Esophagus squamous epithelium (tissue), 5 donors: ENCODE data around the gene HUNK. TPM values are rescaled to one million over a fixed set of nuclear protein-coding genes. Genes with fewer than 3 reads are reported as not detected.

Experiments
- DNase-seq: peaks from one replicate; lab custom pipeline; 2025; lab: John Stamatoyannopoulos, UW
- H3K27ac ChIP-seq, 4 donors: fragments of 200-600 bp; sonication (generic); one replicate each; pipeline ENCODE4 v1.5.1; 2016 to 2019; ENCODE audit warnings: mild to moderate bottlenecking in 1 of 4
- H3K27me3 ChIP-seq, 4 donors: fragments of 200-600 bp; sonication (generic); 1 replicate in 3 of 4; 2 replicates in 1 of 4; pipeline versions ENCODE4 v1.5.1 to v1.6.0; 2017 to 2021; ENCODE audit warnings: antibody characterized with exemption in 1 of 4
- H3K36me3 ChIP-seq, 3 donors: fragments of 200-600 bp; sonication (generic); one replicate each; pipeline ENCODE4 v1.5.1; 2016 to 2019
- H3K4me1 ChIP-seq, 3 donors: fragments of 200-600 bp; sonication (generic); one replicate each; pipeline ENCODE4 v1.5.1; 2017 to 2019
- H3K4me3 ChIP-seq, 4 donors: fragments of 200-600 bp; sonication (generic); 1 replicate in 3 of 4; 2 replicates in 1 of 4; pipeline ENCODE4 v1.5.1; 2016 to 2019; ENCODE audit warnings: mild to moderate bottlenecking in 2 of 4, moderate library complexity in 1 of 4
- H3K9me3 ChIP-seq, 3 donors: fragments of 200-600 bp; sonication (generic); one replicate each; pipeline ENCODE4 v1.5.1; 2016 to 2019
- POLR2A ChIP-seq, 4 donors: fragments of 450-650 bp; IDR thresholded peaks; one replicate each; pipeline ENCODE4 v1.6.1; 2017; ENCODE audit warnings: antibody characterized with exemption in 4 of 4, mild to moderate bottlenecking in 4 of 4, moderate library complexity in 3 of 4
- WGBS, 2 donors: methylation state at CpG; one replicate each; pipeline ENCODE4 v1.1.5; 2018; 5-methylcytosine and 5-hydroxymethylcytosine counted together
- intact Hi-C: fragments of 100-400 bp; cut with DNase I; formaldehyde crosslinking; loops from one replicate; pipeline ENCODE4 v1.15.0; 2022
- total RNA-seq, 4 donors: library from RNA; depleted of rRNA; stranded (reverse); fragments of >200 nt; gene quantifications; one replicate each; pipeline ENCODE4 v1.1.0, GENCODE V29; 2016
- TF ChIP-seq, protein P1 (sequence below), 6 experiments: fragments of 450-650 bp in 4 of 6; fragments of 200-600 bp in 2 of 6; sonication (generic) in 2 of 6; IDR thresholded peaks; one replicate each; pipeline ENCODE4 v1.5.1; 2016 to 2019; ENCODE audit warnings: antibody characterized with exemption in 6 of 6, mild to moderate bottlenecking in 4 of 6, moderate library complexity in 4 of 6
- donor health status: DM: yes; HTN: yes; CAD: no.

The HUNK gene
- total RNA-seq, 4 donors from 2014 or later: under 0.01 to 2.8 (median 0.42) TPM

DNA sequence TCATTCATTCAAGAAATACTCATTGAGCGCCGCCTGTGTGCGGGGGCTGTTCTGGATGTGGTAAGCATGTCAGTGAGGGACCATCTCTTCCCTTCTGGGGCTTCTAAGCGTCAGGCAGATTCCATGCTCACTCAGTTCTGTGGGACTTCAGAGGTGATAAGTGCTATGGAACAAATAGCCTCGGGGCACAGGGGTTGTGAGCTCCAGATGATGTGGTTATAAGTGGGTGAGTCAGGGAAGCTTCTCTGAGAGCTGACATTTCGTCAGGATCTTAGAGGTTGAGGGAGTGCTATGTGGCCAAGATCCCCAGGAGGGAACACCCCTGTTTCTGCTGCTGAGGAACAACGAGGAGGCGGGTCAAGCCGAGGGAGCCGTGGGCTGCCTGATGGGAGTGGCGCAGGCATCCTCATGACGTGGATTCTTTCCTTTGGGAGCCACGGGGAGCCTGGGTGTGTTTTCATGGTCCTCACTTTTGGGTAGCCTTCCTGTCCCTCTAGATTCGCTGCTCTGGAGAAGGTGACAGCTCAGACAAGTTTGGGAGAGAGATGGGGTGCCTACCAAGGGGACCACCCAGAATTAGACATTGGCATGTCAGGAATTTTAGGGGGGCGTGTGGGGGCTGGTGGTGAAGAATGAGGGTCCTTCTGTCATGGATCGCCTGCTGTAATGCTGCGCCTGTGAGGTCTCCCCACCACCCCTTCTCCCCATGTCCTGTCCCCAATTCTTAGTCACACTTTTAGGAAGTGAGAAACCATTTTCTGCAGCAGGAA, 38.5 kb downstream of the HUNK start:
- TF ChIP-seq POLR2A (IDR thresholded peaks at IDR 0.05): no peak
- TF ChIP-seq, protein P1, sequence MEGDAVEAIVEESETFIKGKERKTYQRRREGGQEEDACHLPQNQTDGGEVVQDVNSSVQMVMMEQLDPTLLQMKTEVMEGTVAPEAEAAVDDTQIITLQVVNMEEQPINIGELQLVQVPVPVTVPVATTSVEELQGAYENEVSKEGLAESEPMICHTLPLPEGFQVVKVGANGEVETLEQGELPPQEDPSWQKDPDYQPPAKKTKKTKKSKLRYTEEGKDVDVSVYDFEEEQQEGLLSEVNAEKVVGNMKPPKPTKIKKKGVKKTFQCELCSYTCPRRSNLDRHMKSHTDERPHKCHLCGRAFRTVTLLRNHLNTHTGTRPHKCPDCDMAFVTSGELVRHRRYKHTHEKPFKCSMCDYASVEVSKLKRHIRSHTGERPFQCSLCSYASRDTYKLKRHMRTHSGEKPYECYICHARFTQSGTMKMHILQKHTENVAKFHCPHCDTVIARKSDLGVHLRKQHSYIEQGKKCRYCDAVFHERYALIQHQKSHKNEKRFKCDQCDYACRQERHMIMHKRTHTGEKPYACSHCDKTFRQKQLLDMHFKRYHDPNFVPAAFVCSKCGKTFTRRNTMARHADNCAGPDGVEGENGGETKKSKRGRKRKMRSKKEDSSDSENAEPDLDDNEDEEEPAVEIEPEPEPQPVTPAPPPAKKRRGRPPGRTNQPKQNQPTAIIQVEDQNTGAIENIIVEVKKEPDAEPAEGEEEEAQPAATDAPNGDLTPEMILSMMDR (IDR thresholded peaks at IDR 0.05): no peak
- H3K27ac ChIP-seq: no peak overlapping the region
- H3K27me3 ChIP-seq: peaks cover 0 to 21% (median 0%) of the 10 kb centered on the region in 4 donors
- no peak for DNase-seq
- H3K4me3 ChIP-seq: no peak overlapping the region
- peaks cover 0 to 17% (median 10%) of the 10 kb centered on the region in 3 donors for H3K4me1 ChIP-seq
- WGBS, 2 donors: 66 to 83% methylated on average over 10 to 15 of the region's 17 CpGs
- no peaks in the 10 kb centered on the region for H3K9me3 ChIP-seq
- no peaks in the 10 kb centered on the region for H3K36me3 ChIP-seq
- intact Hi-C loops: no loop called here

DNA sequence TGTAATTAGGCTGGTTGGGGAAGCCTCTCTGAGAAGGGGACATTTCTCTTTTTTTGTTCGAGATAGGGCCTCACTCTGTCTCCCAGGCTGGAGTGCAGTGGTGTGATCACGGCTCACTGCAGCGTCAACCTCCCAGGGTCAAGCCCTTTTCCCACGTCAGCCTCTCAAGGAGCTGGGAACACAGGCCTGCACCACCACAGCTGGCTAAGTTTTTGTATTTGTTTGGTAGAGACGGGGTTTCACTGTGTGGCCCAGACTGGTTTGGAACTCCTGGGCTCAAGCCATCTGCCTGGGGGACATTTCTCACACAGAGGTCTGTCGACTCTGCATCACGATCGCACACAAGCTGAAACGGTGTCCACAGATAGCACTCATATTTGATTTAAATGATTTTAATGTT, 39.7 kb downstream of the HUNK start:
- Histone ChIP-seq H3K36me3 (no peaks in the 10 kb centered on the region), H3K4me1 (peaks cover 0 to 17% (median 10%) of the 10 kb centered on the region in 3 donors), H3K9me3 (no peaks in the 10 kb centered on the region), H3K4me3 (no peak overlapping the region), H3K27me3 (peaks cover 0 to 9% (median 0%) of the 10 kb centered on the region in 4 donors), H3K27ac (no peak overlapping the region)
- intact Hi-C loops: no loop called here
- TF ChIP-seq, protein P1 (IDR thresholded peaks at IDR 0.05): no peak
- no peak for DNase-seq
- WGBS, 2 donors: 67 to 80% methylated on average over 6 to 9 of the region's 9 CpGs

- Histone ChIP-seq H3K4me1 (peaks cover 0 to 13% (median 10%) of the 10 kb centered on the region in 3 donors), H3K4me3 (no peak overlapping the region), H3K27ac (no peak overlapping the region), H3K36me3 (no peaks in the 10 kb centered on the region), H3K9me3 (no peaks in the 10 kb centered on the region), H3K27me3 (peaks cover 0 to 6% (median 0%) of the 10 kb centered on the region in 4 donors)
- TF ChIP-seq POLR2A (IDR thresholded peaks at IDR 0.05): no peak
- TF ChIP-seq, protein P1 (IDR thresholded peaks at IDR 0.05): no peak
- no peak for DNase-seq
- intact Hi-C loops: no loop called here
- 71 to 82% methylated on average over 3 to 5 of the region's 5 CpGs for WGBS, 2 donors
Observed at GRCh38 chr21:31913182-31913608, 40.4 kb downstream of the HUNK start.

DNA sequence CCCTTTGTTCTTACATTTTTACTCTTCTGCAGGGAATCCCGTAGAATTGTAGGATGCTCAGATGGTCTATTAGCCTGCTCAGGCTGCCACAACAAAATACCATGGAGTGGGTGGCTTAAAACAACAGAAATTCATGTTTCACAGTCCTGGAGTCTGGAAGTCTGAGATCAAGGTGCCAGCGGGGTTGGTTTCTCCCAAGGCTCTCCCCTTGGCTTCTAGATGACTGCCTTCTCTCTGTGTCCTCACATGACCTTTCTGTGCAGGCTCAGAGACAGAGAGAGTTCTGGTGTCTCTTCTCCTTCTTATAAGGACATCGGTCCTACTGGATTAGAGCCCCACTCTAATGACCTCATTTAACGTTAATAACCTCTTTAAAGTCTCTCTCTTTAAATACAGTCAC, 41.7 kb downstream of the HUNK start:
- TF ChIP-seq POLR2A (IDR thresholded peaks at IDR 0.05): no peak
- TF ChIP-seq, protein P1 (IDR thresholded peaks at IDR 0.05): no peak
- H3K9me3 ChIP-seq: no peaks in the 10 kb centered on the region
- no peak overlapping the region for H3K27ac ChIP-seq
- no peak overlapping the region for H3K4me3 ChIP-seq
- intact Hi-C loops: no loop called here
- peaks cover 0 to under 1% (median 0%) of the 10 kb centered on the region in 3 donors for H3K4me1 ChIP-seq
- H3K27me3 ChIP-seq: no peaks in the 10 kb centered on the region
- 79 to 81% methylated on average over 4 of the region's 4 CpGs for WGBS, 2 donors
- DNase-seq: no peak
- H3K36me3 ChIP-seq: no peaks in the 10 kb centered on the region

DNA sequence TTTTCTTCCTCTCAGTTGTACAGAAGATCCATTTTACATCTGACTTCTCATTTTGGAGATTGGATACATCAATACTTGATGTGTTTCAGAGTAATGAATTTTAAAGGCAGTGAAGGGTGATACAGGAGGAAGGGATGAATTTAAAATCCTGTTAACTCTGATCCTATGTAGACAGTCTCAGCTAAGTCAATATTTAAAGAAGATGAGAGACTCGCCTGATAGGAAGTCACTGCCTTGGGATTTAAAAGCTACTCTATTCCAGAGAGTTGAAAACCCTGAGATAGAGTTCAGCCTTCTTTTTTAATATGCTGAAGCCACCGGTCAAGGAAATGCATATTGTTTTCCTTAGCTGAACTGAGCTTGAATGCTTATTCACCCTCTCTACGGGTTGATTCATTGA, 42.7 kb downstream of the HUNK start:
- Histone ChIP-seq H3K4me3 (no peak overlapping the region), H3K9me3 (no peaks in the 10 kb centered on the region), H3K4me1 (no peaks in the 10 kb centered on the region), H3K27ac (no peak overlapping the region), H3K36me3 (no peaks in the 10 kb centered on the region), H3K27me3 (no peaks in the 10 kb centered on the region)
- no peak for DNase-seq
- 80% methylated on average over 3 of the region's 3 CpGs for WGBS, 2 donors
- intact Hi-C loops: no loop called here
- no peak for TF ChIP-seq POLR2A (IDR thresholded peaks at IDR 0.05)
- TF ChIP-seq, protein P1 (IDR thresholded peaks at IDR 0.05): no peak
